GM12878 (cell line): ENCODE results near the gene NHLRC4. TPM values are rescaled to one million over a fixed set of nuclear protein-coding genes. Genes with fewer than 3 reads are reported as not detected.

Source experiments
- ATAC-seq: fragments of 200-7000 bp; cut with Tn5 transposase; 3 replicates; pipeline ENCODE4 v1.9.1; 2020; ENCODE audit warnings: mild to moderate bottlenecking, moderate library complexity
- BruUV-seq: library from RNA; stranded (reverse); fragments of 400-500 nt; replicated peaks from 2 replicates; lab custom pipeline; 2021; lab: Mats Ljungman, UMichigan
- CTCF ChIA-PET: fragments of 300-600 bp; sonication (Branson Sonifier 250); formaldehyde crosslinking; extraction: SDS; loops from one replicate; lab custom pipeline; 2021; ENCODE audit warnings: inconsistent platforms; lab: Yijun Ruan, JAX
- POLR2A ChIA-PET: fragments of 350-600 bp; formaldehyde crosslinking; extraction: SDS; loops from one replicate; lab custom pipeline; 2021; ENCODE audit warnings: inconsistent platforms; lab: Charles Lee
- RAD21 ChIA-PET: fragments of 300-600 bp; sonication (Branson Sonifier 250); formaldehyde crosslinking; loops from one replicate; lab custom pipeline; 2023; ENCODE audit warnings: antibody characterized with exemption; ENCODE audit not compliant: unreplicated experiment; lab: Charles Lee
- SMC1A ChIA-PET: fragments of 300-600 bp; sonication (Branson Sonifier 250); formaldehyde crosslinking; loops from one replicate; lab custom pipeline; 2023; ENCODE audit not compliant: unreplicated experiment, uncharacterized antibody; lab: Charles Lee
- DNase-seq: peaks from one replicate; pipeline ENCODE4 v3.0.0-alpha.2; 2011; ENCODE audit warnings: low read depth, low spot score
- FAIRE-seq: peaks from 3 replicates; lab custom pipeline; 2011; peaks lifted over from hg19 to GRCh38; lab: Jason Lieb, UNC
- H2AFZ ChIP-seq: 2 replicates; pipeline ENCODE4 v1.6.0; 2011; ENCODE audit warnings: low read depth, low read length, control low read depth; ENCODE audit not compliant: control insufficient read depth
- H3K27ac ChIP-seq: 2 replicates; pipeline ENCODE4 v1.5.1; 2011; ENCODE audit warnings: control low read depth; ENCODE audit not compliant: control insufficient read depth, insufficient read depth
- H3K27me3 ChIP-seq, 2 experiments: replicated peaks in 1 of 2; 2 replicates each; pipeline versions ENCODE4 v1.6.0 to v1.6.1; 2011; ENCODE audit warnings: low read length in 1 of 2; ENCODE audit not compliant: control insufficient read depth in 2 of 2, insufficient read depth in 2 of 2
- H3K36me3 ChIP-seq, 2 experiments: 2 replicates each; pipeline ENCODE4 v1.5.1; 2011; ENCODE audit warnings: low read length in 1 of 2; ENCODE audit not compliant: control insufficient read depth in 2 of 2, insufficient read depth in 2 of 2
- H3K4me1 ChIP-seq: 2 replicates; pipeline ENCODE4 v1.6.1; 2011; ENCODE audit warnings: mild to moderate bottlenecking, low read length, moderate library complexity, mixed read lengths; ENCODE audit not compliant: control insufficient read depth, insufficient read depth
- H3K4me2 ChIP-seq: 2 replicates; pipeline ENCODE4 v1.6.0; 2011; ENCODE audit warnings: control low read depth; ENCODE audit not compliant: control insufficient read depth, insufficient read depth
- H3K4me3 ChIP-seq: fragments of 200-600 bp; sonication (generic); 2 replicates; pipeline ENCODE4 v1.5.1; 2016
- H3K79me2 ChIP-seq: 2 replicates; pipeline ENCODE4 v1.6.0; 2011; ENCODE audit warnings: low read length; ENCODE audit not compliant: control insufficient read depth, insufficient read depth
- H3K9ac ChIP-seq: 2 replicates; pipeline ENCODE4 v1.8.0; 2011; ENCODE audit warnings: low read length, control low read depth, mixed read lengths; ENCODE audit not compliant: control insufficient read depth, insufficient read depth
- H3K9me3 ChIP-seq: replicated peaks from 3 replicates; pipeline ENCODE4 v1.5.1; 2011; ENCODE audit warnings: mild to moderate bottlenecking, low read length; ENCODE audit not compliant: control insufficient read depth, insufficient read depth
- H4K20me1 ChIP-seq: 2 replicates; pipeline ENCODE4 v1.6.0; 2011; ENCODE audit not compliant: control insufficient read depth, insufficient read depth
- BCL11A ChIP-seq: IDR thresholded peaks from 2 replicates; pipeline ENCODE4 v1.6.1; 2011; ENCODE audit warnings: low read depth, low read length
- BHLHE40 ChIP-seq, 2 experiments: fragments of 450-650 bp in 1 of 2; IDR thresholded peaks; 2 replicates each; pipeline ENCODE4 v1.6.1; 2011 to 2017; ENCODE audit warnings: low read depth in 2 of 2, borderline replicate concordance in 1 of 2, improper control_type of control experiment in 1 of 2, low read length in 1 of 2, mild to moderate bottlenecking in 1 of 2
- EZH2 ChIP-seq: IDR thresholded peaks from 2 replicates; pipeline ENCODE4 v1.6.1; 2012; ENCODE audit warnings: low read depth, mild to moderate bottlenecking, control low read depth, inconsistent platforms, low read length, borderline replicate concordance; ENCODE audit not compliant: control insufficient read depth
- JUND ChIP-seq: IDR thresholded peaks from 2 replicates; pipeline ENCODE4 v1.6.1; 2012; ENCODE audit warnings: low read depth, mild to moderate bottlenecking, low read length, improper control_type of control experiment, moderate library complexity
- MEF2B ChIP-seq: fragments of 450-650 bp; IDR thresholded peaks from 2 replicates; pipeline ENCODE4 v1.6.1; 2018; ENCODE audit warnings: mild to moderate bottlenecking, moderate library complexity; ENCODE audit not compliant: partially characterized antibody, poor library complexity, severe bottlenecking
- POU2F2 ChIP-seq: IDR thresholded peaks from 3 replicates; pipeline ENCODE4 v1.6.1; 2011; ENCODE audit warnings: low read depth, mild to moderate bottlenecking, low read length, borderline replicate concordance
- RBBP5 ChIP-seq: fragments of 200-600 bp; sonication (generic); conservative IDR thresholded peaks from 2 replicates; pipeline ENCODE4 v1.6.1; 2016
- SUZ12 ChIP-seq: fragments of 200-600 bp; sonication (generic); IDR thresholded peaks from one replicate; pipeline ENCODE4 v1.6.1; 2018; ENCODE audit warnings: antibody characterized with exemption, mild to moderate bottlenecking; ENCODE audit not compliant: unreplicated experiment
- TCF7 ChIP-seq: IDR thresholded peaks from 2 replicates; pipeline ENCODE4 v1.6.1; 2014; ENCODE audit warnings: antibody characterized with exemption, borderline replicate concordance
- ZNF274 ChIP-seq: IDR thresholded peaks from one replicate; pipeline ENCODE4 v1.8.0; 2011; ENCODE audit not compliant: insufficient read length, insufficient read depth
- ZNF622 ChIP-seq: fragments of 450-650 bp; IDR thresholded peaks from 2 replicates; pipeline ENCODE4 v1.6.1; 2017; ENCODE audit warnings: mild to moderate bottlenecking, inconsistent platforms
- WGBS: methylation state at CpG from one replicate; pipeline ENCODE4 v1.1.6; 2016; ENCODE audit warnings: low lambda C conversion rate; ENCODE audit not compliant: insufficient replicate concordance, insufficient coverage; ENCODE audit errors: missing lambda C conversion rate; 5-methylcytosine and 5-hydroxymethylcytosine counted together
- in situ Hi-C: fragments of 300-500 bp; cut with MboI; formaldehyde crosslinking; loops from 9 replicates; pipeline ENCODE4 v1.14.3; 2018; ENCODE audit warnings: mixed read lengths
- intact Hi-C: fragments of 100-400 bp; cut with micrococcal nuclease; formaldehyde crosslinking; loops from one replicate; pipeline ENCODE4 v1.14.2; 2022; ENCODE audit not compliant: unreplicated experiment
- polyA plus RNA-seq, 11 experiments: library from polyadenylated mRNA; depleted of rRNA in 4 of 11; unstranded in 6 of 11; stranded (reverse) in 5 of 11; fragments of >200 nt; fragmentation: Nextera tagmentation in 4 of 11; fragmentation: Illumina TruSeq in 1 of 11; extraction: Ambion mirVana in 4 of 11; extraction: Trizol in 1 of 11; gene quantifications; 1 replicate in 1 of 11; 2 replicates in 10 of 11; pipeline versions ENCODE4 v1.2.1 to v1.2.3, GENCODE V29; 2011 to 2016; ENCODE audit warnings: inconsistent platforms in 2 of 11, missing spikeins in 2 of 11, low read depth in 1 of 11
- total RNA-seq, 4 experiments: library from RNA; depleted of rRNA in 3 of 4; stranded (reverse); fragments of >200 nt in 3 of 4; fragmentation: Illumina TruSeq in 1 of 4; extraction: Trizol in 1 of 4; gene quantifications; 2 replicates each; pipeline versions ENCODE4 v1.2.1 to v1.2.3, GENCODE V29; 2013 to 2021
- TF ChIP-seq, protein P1 (sequence below): fragments of 450-650 bp; IDR thresholded peaks from 2 replicates; pipeline ENCODE4 v1.6.1; 2016; ENCODE audit warnings: mild to moderate bottlenecking, moderate library complexity, borderline replicate concordance
- TF ChIP-seq, protein P2 (sequence below): fragments of 450-650 bp; conservative IDR thresholded peaks from 2 replicates; pipeline ENCODE4 v1.6.1; 2017; ENCODE audit warnings: mild to moderate bottlenecking, moderate library complexity
- TF ChIP-seq, protein P3 (sequence below): IDR thresholded peaks from 2 replicates; pipeline ENCODE4 v1.6.1; 2011; ENCODE audit warnings: low read depth, mild to moderate bottlenecking, low read length, moderate library complexity, borderline replicate concordance; ENCODE audit errors: extremely low read depth

Gene NHLRC4
- total and polyA plus RNA-seq, 10 of the 15 experiments (the other 5 are each of a cell fraction or from before 2014, with no cell fraction given): 0.07 to 1.1 (median 0.57) TPM; not detected in 3

DNA sequence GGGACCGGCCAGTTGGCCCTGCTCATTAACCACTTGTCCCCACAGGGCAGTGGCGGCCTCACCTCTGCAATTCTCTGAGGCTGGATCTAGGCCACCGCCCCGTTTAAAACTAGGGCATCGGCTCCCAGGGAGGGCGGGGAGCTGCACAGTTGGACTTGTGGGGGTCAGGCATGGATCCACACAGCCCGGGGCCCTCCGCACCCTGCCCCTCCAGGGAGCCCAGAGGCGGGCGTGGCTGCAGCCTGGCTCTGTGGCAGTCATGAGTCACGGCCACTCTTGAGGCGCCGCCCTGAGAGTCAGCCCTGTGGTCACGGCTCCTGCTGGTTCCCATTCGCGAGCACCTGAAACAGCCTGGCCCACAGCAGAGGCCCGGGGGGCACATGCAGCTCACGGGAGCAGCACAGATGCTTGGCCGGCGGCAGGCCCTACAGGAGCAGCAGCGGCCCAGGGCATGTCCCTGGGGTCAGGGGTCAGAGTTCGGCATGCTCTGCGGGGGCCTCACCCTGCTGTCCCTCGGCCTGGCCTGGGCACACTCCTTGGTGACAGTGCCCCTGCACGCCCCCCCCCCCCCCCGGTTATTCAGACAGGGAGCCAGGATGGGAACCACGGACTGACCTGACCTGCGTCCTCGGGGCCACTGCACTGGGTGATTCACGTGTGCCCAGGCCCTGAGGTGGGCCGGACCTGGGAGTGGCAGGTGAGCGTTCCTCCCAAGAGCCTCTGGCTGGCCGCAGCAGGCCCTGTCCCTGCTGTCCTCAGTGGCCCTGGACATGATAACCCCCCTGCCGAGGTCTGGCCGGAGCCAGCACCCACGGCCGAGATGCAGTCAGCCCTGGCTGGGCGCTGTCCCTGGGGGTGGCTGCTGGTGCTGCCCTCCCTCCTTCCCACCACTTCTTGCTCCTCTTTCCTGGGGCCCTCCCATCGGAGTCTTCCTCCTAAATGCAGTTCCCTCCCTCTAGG is 31.1 kb upstream of the NHLRC4 start:
- Histone ChIP-seq H3K27me3 (no peaks in the 10 kb centered on the region), H3K9me3 (no peaks in the 10 kb centered on the region), H3K36me3 (peaks cover 0 to 28% of the 10 kb centered on the region in 2 experiments; a peak in 3 of 4 replicates), H3K4me1 (no peaks in the 10 kb centered on the region), H3K27ac (no peak overlapping the region), H3K4me3 (no peak overlapping the region), H2AFZ (no peak overlapping the region), H3K4me2 (no peak overlapping the region), H3K9ac (no peak overlapping the region), H4K20me1 (no peaks in the 10 kb centered on the region), H3K79me2 (peaks cover 15% of the 10 kb centered on the region)
- in situ Hi-C loops (no loop called here), intact Hi-C loops (no loop called here)
- ChIA-PET CTCF (no interaction called here), SMC1A (no interaction called here), RAD21 (no interaction called here), POLR2A (no interaction called here)
- no TSS peak for BruUV-seq
- ATAC-seq: no peak
- no peak for DNase-seq
- no peak for FAIRE-seq
- whole genome bisulfite sequencing: 94% methylated on average over 36 of the region's 39 CpGs
- TF ChIP-seq ZNF274 (no peak), BCL11A (no peak), POU2F2 (no peak), BHLHE40 (IDR thresholded peaks at IDR 0.05; ENCODE audit: borderline replicate concordance in 1 of 2, low read depth in 2 of 2, low read length in 1 of 2) (no peak), EZH2 (no peak), RBBP5 (no peak), ZNF622 (no peak), MEF2B (no peak), SUZ12 (no peak), JUND (no peak), TCF7 (no peak)
- TF ChIP-seq, protein P1, sequence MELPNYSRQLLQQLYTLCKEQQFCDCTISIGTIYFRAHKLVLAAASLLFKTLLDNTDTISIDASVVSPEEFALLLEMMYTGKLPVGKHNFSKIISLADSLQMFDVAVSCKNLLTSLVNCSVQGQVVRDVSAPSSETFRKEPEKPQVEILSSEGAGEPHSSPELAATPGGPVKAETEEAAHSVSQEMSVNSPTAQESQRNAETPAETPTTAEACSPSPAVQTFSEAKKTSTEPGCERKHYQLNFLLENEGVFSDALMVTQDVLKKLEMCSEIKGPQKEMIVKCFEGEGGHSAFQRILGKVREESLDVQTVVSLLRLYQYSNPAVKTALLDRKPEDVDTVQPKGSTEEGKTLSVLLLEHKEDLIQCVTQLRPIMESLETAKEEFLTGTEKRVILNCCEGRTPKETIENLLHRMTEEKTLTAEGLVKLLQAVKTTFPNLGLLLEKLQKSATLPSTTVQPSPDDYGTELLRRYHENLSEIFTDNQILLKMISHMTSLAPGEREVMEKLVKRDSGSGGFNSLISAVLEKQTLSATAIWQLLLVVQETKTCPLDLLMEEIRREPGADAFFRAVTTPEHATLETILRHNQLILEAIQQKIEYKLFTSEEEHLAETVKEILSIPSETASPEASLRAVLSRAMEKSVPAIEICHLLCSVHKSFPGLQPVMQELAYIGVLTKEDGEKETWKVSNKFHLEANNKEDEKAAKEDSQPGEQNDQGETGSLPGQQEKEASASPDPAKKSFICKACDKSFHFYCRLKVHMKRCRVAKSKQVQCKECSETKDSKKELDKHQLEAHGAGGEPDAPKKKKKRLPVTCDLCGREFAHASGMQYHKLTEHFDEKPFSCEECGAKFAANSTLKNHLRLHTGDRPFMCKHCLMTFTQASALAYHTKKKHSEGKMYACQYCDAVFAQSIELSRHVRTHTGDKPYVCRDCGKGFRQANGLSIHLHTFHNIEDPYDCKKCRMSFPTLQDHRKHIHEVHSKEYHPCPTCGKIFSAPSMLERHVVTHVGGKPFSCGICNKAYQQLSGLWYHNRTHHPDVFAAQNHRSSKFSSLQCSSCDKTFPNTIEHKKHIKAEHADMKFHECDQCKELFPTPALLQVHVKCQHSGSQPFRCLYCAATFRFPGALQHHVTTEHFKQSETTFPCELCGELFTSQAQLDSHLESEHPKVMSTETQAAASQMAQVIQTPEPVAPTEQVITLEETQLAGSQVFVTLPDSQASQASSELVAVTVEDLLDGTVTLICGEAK: no peak
- TF ChIP-seq, protein P2, sequence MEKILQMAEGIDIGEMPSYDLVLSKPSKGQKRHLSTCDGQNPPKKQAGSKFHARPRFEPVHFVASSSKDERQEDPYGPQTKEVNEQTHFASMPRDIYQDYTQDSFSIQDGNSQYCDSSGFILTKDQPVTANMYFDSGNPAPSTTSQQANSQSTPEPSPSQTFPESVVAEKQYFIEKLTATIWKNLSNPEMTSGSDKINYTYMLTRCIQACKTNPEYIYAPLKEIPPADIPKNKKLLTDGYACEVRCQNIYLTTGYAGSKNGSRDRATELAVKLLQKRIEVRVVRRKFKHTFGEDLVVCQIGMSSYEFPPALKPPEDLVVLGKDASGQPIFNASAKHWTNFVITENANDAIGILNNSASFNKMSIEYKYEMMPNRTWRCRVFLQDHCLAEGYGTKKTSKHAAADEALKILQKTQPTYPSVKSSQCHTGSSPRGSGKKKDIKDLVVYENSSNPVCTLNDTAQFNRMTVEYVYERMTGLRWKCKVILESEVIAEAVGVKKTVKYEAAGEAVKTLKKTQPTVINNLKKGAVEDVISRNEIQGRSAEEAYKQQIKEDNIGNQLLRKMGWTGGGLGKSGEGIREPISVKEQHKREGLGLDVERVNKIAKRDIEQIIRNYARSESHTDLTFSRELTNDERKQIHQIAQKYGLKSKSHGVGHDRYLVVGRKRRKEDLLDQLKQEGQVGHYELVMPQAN: no peak
- TF ChIP-seq, protein P3, sequence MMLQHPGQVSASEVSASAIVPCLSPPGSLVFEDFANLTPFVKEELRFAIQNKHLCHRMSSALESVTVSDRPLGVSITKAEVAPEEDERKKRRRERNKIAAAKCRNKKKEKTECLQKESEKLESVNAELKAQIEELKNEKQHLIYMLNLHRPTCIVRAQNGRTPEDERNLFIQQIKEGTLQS: no peak
